Hepatocyte (in vitro differentiated cells): ENCODE measurements around the gene ARID5A. TPM values are rescaled to one million over a fixed set of nuclear protein-coding genes. Genes with fewer than 3 reads are reported as not detected.

ENCODE experiments used
- DNase-seq: peaks from one replicate; pipeline ENCODE4 v3.0.0-alpha.2; 2016; ENCODE audit warnings: low spot score
- H2AFZ ChIP-seq: fragments of 200-600 bp; sonication (generic); 2 replicates; pipeline ENCODE4 v1.6.0; 2016; ENCODE audit warnings: antibody characterized with exemption, mild to moderate bottlenecking
- H3K27ac ChIP-seq: fragments of 200-600 bp; sonication (generic); 2 replicates; pipeline ENCODE4 v1.5.1; 2016; ENCODE audit warnings: mild to moderate bottlenecking
- H3K27me3 ChIP-seq: fragments of 200-600 bp; sonication (generic); 2 replicates; pipeline ENCODE4 v1.6.1; 2016
- H3K36me3 ChIP-seq: fragments of 200-600 bp; sonication (generic); replicated peaks from 2 replicates; pipeline ENCODE4 v1.5.1; 2016; ENCODE audit warnings: low read depth; ENCODE audit not compliant: insufficient read depth
- H3K4me1 ChIP-seq: fragments of 200-600 bp; sonication (generic); 2 replicates; pipeline ENCODE4 v1.5.1; 2016; ENCODE audit warnings: mild to moderate bottlenecking, moderate library complexity; ENCODE audit not compliant: insufficient read depth
- H3K4me2 ChIP-seq: fragments of 200-600 bp; sonication (generic); 2 replicates; pipeline ENCODE4 v1.6.0; 2016
- H3K4me3 ChIP-seq: fragments of 200-600 bp; sonication (generic); 2 replicates; pipeline ENCODE4 v1.5.1; 2016; ENCODE audit warnings: mild to moderate bottlenecking
- H3K79me2 ChIP-seq: fragments of 200-600 bp; sonication (generic); 2 replicates; pipeline ENCODE4 v1.6.0; 2017; ENCODE audit warnings: mild to moderate bottlenecking
- H3K9me2 ChIP-seq: fragments of 200-600 bp; sonication (generic); replicated peaks from 2 replicates; pipeline ENCODE4 v1.6.0; 2017; ENCODE audit warnings: mild to moderate bottlenecking; ENCODE audit not compliant: insufficient read depth
- H3K9me3 ChIP-seq: fragments of 200-600 bp; sonication (generic); 2 replicates; pipeline ENCODE4 v1.5.1; 2016; ENCODE audit warnings: low read depth, mild to moderate bottlenecking
- H4K20me1 ChIP-seq: fragments of 200-600 bp; sonication (generic); 2 replicates; pipeline ENCODE4 v1.6.0; 2016; ENCODE audit warnings: mild to moderate bottlenecking; ENCODE audit not compliant: insufficient read depth, poor library complexity, severe bottlenecking
- CTCF ChIP-seq: fragments of 200-600 bp; sonication (generic); IDR thresholded peaks from 2 replicates; pipeline ENCODE4 v1.5.1; 2016; ENCODE audit warnings: antibody characterized with exemption, mild to moderate bottlenecking; ENCODE audit not compliant: poor library complexity
- EZH2 ChIP-seq: fragments of 200-600 bp; sonication (generic); IDR thresholded peaks from 2 replicates; pipeline ENCODE4 v1.6.1; 2016; ENCODE audit warnings: antibody characterized with exemption, mild to moderate bottlenecking, borderline replicate concordance
- EZH2phosphoT487 ChIP-seq: fragments of 200-600 bp; sonication (generic); IDR thresholded peaks from one replicate; pipeline ENCODE4 v1.6.1; 2018; ENCODE audit warnings: antibody characterized with exemption, mild to moderate bottlenecking, low read depth, moderate library complexity; ENCODE audit not compliant: unreplicated experiment, severe bottlenecking
- WGBS: methylation state at CpG from one replicate; pipeline ENCODE4 v1.1.6; 2016; ENCODE audit warnings: low lambda C conversion rate; ENCODE audit errors: missing lambda C conversion rate; 5-methylcytosine and 5-hydroxymethylcytosine counted together
- polyA plus RNA-seq: library from polyadenylated mRNA; unstranded; fragments of >200 nt; fragmentation: Nextera tagmentation; extraction: Ambion mirVana; gene quantifications from 2 replicates; pipeline ENCODE4 v1.2.1, GENCODE V29; 2016
- total RNA-seq: library from RNA; depleted of rRNA; stranded (reverse); fragments of >200 nt; gene quantifications from 2 replicates; pipeline ENCODE4 v1.2.3, GENCODE V29; 2014

ARID5A gene
- total and polyA plus RNA-seq, 2 experiments from 2014 or later: 6.9 to 13.3 TPM

GRCh38 chr2:96491860-96492497 is 44.6 kb upstream of the ARID5A start:
- DNase-seq: no peak
- no peak overlapping the region for H3K4me2 ChIP-seq
- no peaks in the 10 kb centered on the region for H3K9me2 ChIP-seq
- H3K36me3 ChIP-seq: no peaks in the 10 kb centered on the region
- H3K27me3 ChIP-seq: no peaks in the 10 kb centered on the region
- no peaks in the 10 kb centered on the region for H3K79me2 ChIP-seq
- H3K4me1 ChIP-seq: no peaks in the 10 kb centered on the region
- no peak overlapping the region for H3K4me3 ChIP-seq
- no peaks in the 10 kb centered on the region for H4K20me1 ChIP-seq
- 91% methylated on average over 1 of the region's 1 CpG for WGBS
- no peak overlapping the region for H3K27ac ChIP-seq
- TF ChIP-seq EZH2phosphoT487 (no peak), CTCF (no peak), EZH2 (no peak)
- H3K9me3 ChIP-seq: no peaks in the 10 kb centered on the region
- H2AFZ ChIP-seq: no peak overlapping the region

- 46% methylated on average over 5 of the region's 5 CpGs for WGBS
- Histone ChIP-seq H3K9me2 (no peaks in the 10 kb centered on the region), H2AFZ (no peak overlapping the region), H3K4me1 (no peaks in the 10 kb centered on the region), H3K27ac (no peak overlapping the region), H3K79me2 (no peaks in the 10 kb centered on the region), H3K36me3 (no peaks in the 10 kb centered on the region), H3K4me3 (no peak overlapping the region), H4K20me1 (no peaks in the 10 kb centered on the region), H3K4me2 (no peak overlapping the region), H3K9me3 (no peaks in the 10 kb centered on the region), H3K27me3 (no peaks in the 10 kb centered on the region)
- TF ChIP-seq CTCF (no peak), EZH2phosphoT487 (no peak), EZH2 (no peak)
- no peak for DNase-seq
Observed at GRCh38 chr2:96493072-96493471, 43.5 kb upstream of the ARID5A start.

DNA sequence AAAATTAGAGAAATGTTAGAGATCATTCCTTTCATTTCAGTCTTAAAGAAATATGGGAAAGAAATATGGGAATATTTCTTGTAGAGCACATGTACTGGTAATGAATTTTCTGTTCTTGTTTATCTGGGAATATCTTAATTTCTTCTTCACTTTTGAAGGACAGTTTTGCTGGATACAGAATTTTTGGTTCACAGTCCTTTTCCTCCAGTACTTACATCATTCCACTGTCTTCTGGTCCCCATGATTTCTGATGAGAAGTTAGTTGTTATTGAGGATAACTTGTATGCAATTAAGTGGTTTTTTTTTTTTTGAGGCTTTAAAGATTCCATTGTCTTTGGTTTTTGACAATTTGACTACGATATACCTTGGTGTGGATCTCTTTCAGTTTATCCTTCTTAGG is 42.4 kb upstream of the ARID5A start:
- no peak for DNase-seq
- Histone ChIP-seq H3K4me1 (no peaks in the 10 kb centered on the region), H4K20me1 (no peaks in the 10 kb centered on the region), H3K79me2 (no peaks in the 10 kb centered on the region), H3K9me2 (no peaks in the 10 kb centered on the region), H3K4me3 (no peak overlapping the region), H3K9me3 (no peaks in the 10 kb centered on the region), H3K27me3 (no peaks in the 10 kb centered on the region), H2AFZ (no peak overlapping the region), H3K36me3 (no peaks in the 10 kb centered on the region), H3K27ac (no peak overlapping the region), H3K4me2 (no peak overlapping the region)
- TF ChIP-seq CTCF (no peak), EZH2phosphoT487 (no peak), EZH2 (no peak)
- 90% methylated on average over 1 of the region's 1 CpG for WGBS
